Kidney epithelial cell (primary cell): ENCODE results near the gene CLN5. TPM values are rescaled to one million over a fixed set of nuclear protein-coding genes. Genes with fewer than 3 reads are reported as not detected.
"Not testable (repeated sequence)": the region's sequence is repeated elsewhere in the genome, so short reads cannot be mapped to it uniquely, and the experiment has no call there.

Source experiments
- DNase-seq: peaks from one replicate; pipeline ENCODE4 v3.0.0-alpha.2; 2010; ENCODE audit warnings: low read depth
- H3K27me3 ChIP-seq: 2 replicates; pipeline ENCODE4 v1.6.0; 2011; ENCODE audit warnings: low read length; ENCODE audit not compliant: control insufficient read depth, insufficient read depth
- H3K36me3 ChIP-seq: 2 replicates; pipeline ENCODE4 v1.5.1; 2011; ENCODE audit warnings: low read length; ENCODE audit not compliant: control insufficient read depth, insufficient read depth
- H3K4me3 ChIP-seq: 2 replicates; pipeline ENCODE4 v1.5.1; 2011; ENCODE audit warnings: low read depth, mild to moderate bottlenecking, control low read depth, low read length
- CTCF ChIP-seq: IDR thresholded peaks from 2 replicates; pipeline ENCODE4 v1.5.1; 2011; ENCODE audit warnings: mild to moderate bottlenecking, moderate library complexity, low read length, control low read depth, inconsistent platforms; ENCODE audit not compliant: insufficient read depth, poor library complexity, severe bottlenecking
- total RNA-seq: library from RNA; depleted of rRNA; stranded (reverse); fragments of >200 nt; gene quantifications from 2 replicates; pipeline ENCODE4 v1.2.3, GENCODE V29; 2015

The CLN5 gene
- total RNA-seq, 1 donor from 2014 or later, result 26.4 TPM

- no peaks in the 10 kb centered on the region for H3K27me3 ChIP-seq
- no peaks in the 10 kb centered on the region for H3K36me3 ChIP-seq
- no peak for DNase-seq
- TF ChIP-seq CTCF, result no peak
- H3K4me3 ChIP-seq, result no peak overlapping the region
Observed at GRCh38 chr13:77001963-77002587, 10.2 kb downstream of the CLN5 start.

- DNase-seq, result no peak
- TF ChIP-seq CTCF, result peak; percentile 68
- Histone ChIP-seq H3K27me3 (no peaks in the 10 kb centered on the region), H3K36me3 (no peaks in the 10 kb centered on the region), H3K4me3 (no peak overlapping the region)
Observed at GRCh38 chr13:77002590-77003190, 10.8 kb downstream of the CLN5 start.

GRCh38 chr13:77008337-77008736 lies 16.5 kb downstream of the CLN5 start:
- not testable (repeated sequence) for H3K36me3 ChIP-seq, H3K4me3 ChIP-seq, DNase-seq

GRCh38 chr13:77009011-77009410 lies 17.1 kb downstream of the CLN5 start:
- TF ChIP-seq CTCF, result no peak
- Histone ChIP-seq H3K4me3 (no peak overlapping the region), H3K27me3 (no peaks in the 10 kb centered on the region), H3K36me3 (no peaks in the 10 kb centered on the region)
- DNase-seq, result no peak

More at GRCh38 chr13:77008337-77008736, 16.5 kb downstream of the CLN5 start:
- not testable (repeated sequence) for H3K27me3 ChIP-seq

GRCh38 chr13:77009719-77010118 lies 17.8 kb downstream of the CLN5 start:
- not testable (repeated sequence) for DNase-seq, H3K4me3 ChIP-seq, H3K27me3 ChIP-seq, H3K36me3 ChIP-seq

GRCh38 chr13:77013853-77014542 lies 22.1 kb downstream of the CLN5 start:
- DNase-seq, result no peak
- H3K36me3 ChIP-seq, result no peaks in the 10 kb centered on the region

More at GRCh38 chr13:77013853-77014542, 22.1 kb downstream of the CLN5 start:
- no peak overlapping the region for H3K4me3 ChIP-seq
- H3K27me3 ChIP-seq, result no peaks in the 10 kb centered on the region
- no peak for TF ChIP-seq CTCF
